ENCODE results near the gene UCHL5. TPM values are rescaled to one million over a fixed set of nuclear protein-coding genes. Genes with fewer than 3 reads are reported as not detected.

Gene UCHL5
- total and polyA plus RNA-seq, 5 donors, result 26.9 to 39.4 (median 34.4) TPM

DNA sequence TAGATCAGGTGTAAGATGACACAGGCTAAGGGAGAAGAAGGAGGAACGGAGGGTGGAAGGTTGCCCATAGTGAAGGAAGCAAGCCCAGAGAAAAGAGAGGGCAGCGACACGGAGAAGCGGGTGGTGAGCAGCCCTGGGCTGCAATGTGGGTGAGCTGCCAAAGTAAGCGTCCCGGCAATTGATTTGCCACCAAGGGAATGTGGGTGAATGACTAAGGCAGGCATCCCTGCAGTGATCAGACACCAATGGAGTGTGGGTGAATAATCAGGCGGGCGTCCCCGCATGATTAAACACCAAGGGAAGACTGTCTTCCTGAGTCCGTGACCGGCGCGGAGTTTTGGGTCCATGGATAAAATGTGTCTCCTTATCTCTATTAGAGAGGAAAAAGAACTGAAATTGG lies 79.6 kb downstream of the UCHL5 start:
- H3K27me3 ChIP-seq (ENCODE audit: control insufficient read depth, insufficient read depth), result no peaks in the 10 kb centered on the region
- intact Hi-C loops (cut with DNase I), result no loop called here

DNA sequence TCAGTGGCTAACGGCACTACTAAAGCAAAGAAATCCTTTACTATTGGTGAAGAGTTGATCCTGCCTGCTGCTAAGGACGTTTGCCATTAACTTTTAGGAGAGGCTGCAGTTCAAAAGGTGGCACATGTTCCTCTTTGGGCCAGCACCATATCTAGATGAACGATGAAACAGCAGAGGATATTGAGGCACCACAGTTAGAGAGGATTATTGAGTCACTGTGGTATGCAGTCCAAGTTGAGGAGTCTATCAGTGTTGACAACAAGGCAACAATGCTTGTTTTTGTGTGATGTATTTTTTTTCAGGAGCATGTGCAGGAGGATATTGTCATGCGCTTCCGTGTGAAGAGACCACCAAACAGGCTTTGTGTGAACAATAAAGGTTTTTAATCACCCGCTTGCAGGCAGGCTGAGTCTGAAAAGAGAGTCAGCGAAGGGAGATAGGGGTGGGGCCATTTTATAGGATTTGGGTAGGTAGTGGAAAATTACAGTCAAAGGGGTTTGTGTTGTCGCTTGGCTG lies 80.9 kb downstream of the UCHL5 start:
- 88% methylated on average over 8 of the region's 8 CpGs for WGBS
- ATAC-seq (no peak), DNase-seq (no peak)
- H3K27me3 ChIP-seq (ENCODE audit: control insufficient read depth, insufficient read depth), result no peaks in the 10 kb centered on the region
- no peaks in the 10 kb centered on the region for H3K9me3 ChIP-seq (ENCODE audit: control insufficient read depth, low read length)
- H3K4me3 ChIP-seq (ENCODE audit: low read length), result no peak overlapping the region
- H3K4me1 ChIP-seq (ENCODE audit: control insufficient read depth, insufficient read depth, low read length), result no peaks in the 10 kb centered on the region
- H3K27ac ChIP-seq (ENCODE audit: low read length), result no peak overlapping the region
- intact Hi-C loops (cut with DNase I), result no loop called here

More for the DNA sequence above, 79.6 kb downstream of the UCHL5 start:
- DNase-seq (no peak), ATAC-seq (no peak)
- Histone ChIP-seq H3K4me3 (ENCODE audit: low read length) (no peak overlapping the region), H3K4me1 (ENCODE audit: control insufficient read depth, insufficient read depth, low read length) (no peaks in the 10 kb centered on the region), H3K27ac (ENCODE audit: low read length) (no peak overlapping the region), H3K9me3 (ENCODE audit: control insufficient read depth, low read length) (no peaks in the 10 kb centered on the region)
- 98% methylated on average over 13 of the region's 13 CpGs for WGBS

DNA sequence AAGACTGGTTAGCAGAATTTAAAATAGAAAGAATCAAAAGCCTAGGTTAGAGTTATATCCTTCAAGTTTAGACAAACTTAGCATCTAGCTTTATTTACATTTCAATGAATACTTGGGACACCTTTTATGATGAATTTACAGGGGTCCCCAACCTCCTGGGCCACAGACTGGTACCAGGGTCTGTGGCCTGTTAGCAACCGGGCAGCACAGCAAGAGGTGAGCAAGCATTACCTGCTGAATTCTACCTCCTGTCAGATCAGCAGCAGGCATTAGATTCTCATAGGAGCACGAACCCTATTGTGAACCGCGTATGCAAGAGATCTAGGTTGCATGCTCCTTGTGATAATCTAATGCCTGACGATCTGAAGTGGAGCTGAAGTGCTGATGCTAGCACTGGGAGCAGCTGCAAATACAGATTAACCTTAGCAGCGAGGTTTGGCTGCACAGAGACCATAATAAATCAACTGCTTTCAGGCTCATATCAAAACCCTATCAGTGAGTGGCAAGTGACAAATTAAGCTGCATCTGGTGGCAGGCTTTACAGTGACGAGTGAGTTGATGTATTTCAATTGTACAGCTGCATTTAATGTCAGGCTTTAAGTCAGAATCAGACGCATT lies 82.0 kb downstream of the UCHL5 start:
- Histone ChIP-seq H3K27me3 (ENCODE audit: control insufficient read depth, insufficient read depth) (no peaks in the 10 kb centered on the region), H3K4me1 (ENCODE audit: control insufficient read depth, insufficient read depth, low read length) (no peaks in the 10 kb centered on the region), H3K9me3 (ENCODE audit: control insufficient read depth, low read length) (no peaks in the 10 kb centered on the region), H3K27ac (ENCODE audit: low read length) (no peak overlapping the region), H3K4me3 (ENCODE audit: low read length) (no peak overlapping the region)
- intact Hi-C loops (cut with DNase I), result no loop called here
- 55% methylated on average over 8 of the region's 8 CpGs for WGBS
- ATAC-seq (no peak), DNase-seq (no peak)

DNA sequence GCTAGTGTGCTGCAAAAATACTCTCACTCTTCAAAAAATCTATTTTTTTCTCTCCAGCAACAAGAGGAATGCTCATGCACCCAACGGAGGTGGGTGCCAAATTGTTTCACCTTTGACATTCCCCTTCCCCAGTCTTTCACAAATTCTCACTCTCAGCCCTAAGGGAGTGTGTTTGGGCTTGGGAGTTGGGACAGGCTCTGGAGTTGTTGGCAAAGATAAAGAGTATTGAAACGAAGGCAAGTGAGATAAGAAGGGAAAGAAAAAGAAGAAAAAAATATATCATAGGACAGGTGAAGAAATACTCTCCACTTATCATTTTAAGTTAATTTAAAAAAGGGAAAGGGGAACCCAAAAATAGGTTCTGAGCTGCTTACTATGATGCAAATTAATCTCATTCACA lies 82.6 kb downstream of the UCHL5 start:
- H3K27me3 ChIP-seq (ENCODE audit: control insufficient read depth, insufficient read depth), result no peaks in the 10 kb centered on the region
- no peak for ATAC-seq
- 17% methylated on average over 2 of the region's 2 CpGs for WGBS

DNA sequence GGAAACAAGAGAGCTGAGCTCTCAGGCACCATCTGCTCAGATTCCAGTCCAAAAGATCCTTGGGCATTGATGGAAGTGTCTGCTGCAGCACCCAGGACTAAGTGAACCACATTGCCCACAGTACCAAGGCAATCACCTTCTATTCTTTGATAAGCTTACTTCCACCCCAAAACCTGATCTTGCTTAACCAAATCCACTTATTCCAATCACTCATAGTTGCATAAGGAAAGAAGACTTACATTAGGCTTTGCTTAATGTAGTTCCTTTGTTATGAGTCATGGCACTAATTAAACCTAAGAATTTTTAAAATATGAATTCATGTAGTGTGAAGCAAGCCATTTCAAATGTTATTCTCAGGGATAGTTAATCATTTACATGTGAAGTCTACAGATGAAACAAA lies 84.5 kb downstream of the UCHL5 start:
- Histone ChIP-seq H3K9me3 (ENCODE audit: control insufficient read depth, low read length) (no peaks in the 10 kb centered on the region), H3K4me3 (ENCODE audit: low read length) (no peak overlapping the region), H3K27me3 (ENCODE audit: control insufficient read depth, insufficient read depth) (no peaks in the 10 kb centered on the region), H3K27ac (ENCODE audit: low read length) (no peak overlapping the region), H3K4me1 (ENCODE audit: control insufficient read depth, insufficient read depth, low read length) (no peaks in the 10 kb centered on the region)
- no peak for ATAC-seq
- no peak for DNase-seq
- intact Hi-C loops (cut with DNase I), result no loop called here

More for the DNA sequence above, 82.6 kb downstream of the UCHL5 start:
- H3K9me3 ChIP-seq (ENCODE audit: control insufficient read depth, low read length), result no peaks in the 10 kb centered on the region
- DNase-seq, result no peak
- H3K4me1 ChIP-seq (ENCODE audit: control insufficient read depth, insufficient read depth, low read length), result no peaks in the 10 kb centered on the region
- no peak overlapping the region for H3K27ac ChIP-seq (ENCODE audit: low read length)
- no peak overlapping the region for H3K4me3 ChIP-seq (ENCODE audit: low read length)
- intact Hi-C loops (cut with DNase I), result no loop called here

DNA sequence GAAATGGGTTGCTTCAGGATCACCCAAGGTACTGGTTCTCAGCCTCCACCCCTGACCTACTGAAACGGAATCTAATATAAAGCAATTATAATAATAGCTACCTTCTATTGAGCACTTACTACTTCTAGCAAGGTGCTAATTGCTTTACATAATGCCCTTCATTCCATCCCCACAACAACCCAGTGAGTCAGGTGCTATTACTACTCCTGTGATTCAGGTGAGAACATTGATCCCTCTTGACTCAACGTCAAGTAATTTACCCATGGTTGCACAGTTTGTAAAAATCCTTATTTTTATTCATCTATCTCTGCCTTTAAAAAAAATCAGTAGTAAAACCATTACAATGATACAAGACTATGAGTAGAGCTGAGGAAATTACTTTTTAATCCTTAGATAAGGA lies 85.2 kb downstream of the UCHL5 start:
- DNase-seq, result no peak
- WGBS, result 94% methylated on average over 2 of the region's 2 CpGs
- Histone ChIP-seq H3K4me1 (ENCODE audit: control insufficient read depth, insufficient read depth, low read length) (no peaks in the 10 kb centered on the region), H3K4me3 (ENCODE audit: low read length) (no peak overlapping the region), H3K27ac (ENCODE audit: low read length) (no peak overlapping the region), H3K27me3 (ENCODE audit: control insufficient read depth, insufficient read depth) (no peaks in the 10 kb centered on the region), H3K9me3 (ENCODE audit: control insufficient read depth, low read length) (no peaks in the 10 kb centered on the region)
- intact Hi-C loops (cut with DNase I), result no loop called here
- ATAC-seq, result no peak

- no peaks in the 10 kb centered on the region for H3K4me1 ChIP-seq (ENCODE audit: control insufficient read depth, insufficient read depth, low read length)
- no peaks in the 10 kb centered on the region for H3K27me3 ChIP-seq (ENCODE audit: control insufficient read depth, insufficient read depth)
- ATAC-seq, result no peak
- WGBS, result 99% methylated on average over 1 of the region's 1 CpG
- no peaks in the 10 kb centered on the region for H3K9me3 ChIP-seq (ENCODE audit: control insufficient read depth, low read length)
- no peak overlapping the region for H3K27ac ChIP-seq (ENCODE audit: low read length)
- intact Hi-C loops (cut with DNase I), result no loop called here
- DNase-seq, result no peak
- H3K4me3 ChIP-seq (ENCODE audit: low read length), result no peak overlapping the region
Measured at GRCh38 chr1:192973202-192973601, 86.0 kb downstream of the UCHL5 start.

- Histone ChIP-seq H3K4me3 (ENCODE audit: low read length) (no peak overlapping the region), H3K4me1 (ENCODE audit: control insufficient read depth, insufficient read depth, low read length) (no peaks in the 10 kb centered on the region), H3K27me3 (ENCODE audit: control insufficient read depth, insufficient read depth) (no peaks in the 10 kb centered on the region), H3K27ac (ENCODE audit: low read length) (no peak overlapping the region), H3K9me3 (ENCODE audit: control insufficient read depth, low read length) (no peaks in the 10 kb centered on the region)
- intact Hi-C loops (cut with DNase I), result no loop called here
- 98% methylated on average over 1 of the region's 1 CpG for WGBS
- DNase-seq (no peak), ATAC-seq (no peak)
Measured at GRCh38 chr1:192969091-192969490, 90.1 kb downstream of the UCHL5 start.

GRCh38 chr1:192968323-192968722 lies 90.8 kb downstream of the UCHL5 start:
- intact Hi-C loops (cut with DNase I), result no loop called here
- H3K4me1 ChIP-seq (ENCODE audit: control insufficient read depth, insufficient read depth, low read length), result no peaks in the 10 kb centered on the region
- H3K4me3 ChIP-seq (ENCODE audit: low read length), result no peak overlapping the region
- H3K27me3 ChIP-seq (ENCODE audit: control insufficient read depth, insufficient read depth), result no peaks in the 10 kb centered on the region
- H3K9me3 ChIP-seq (ENCODE audit: control insufficient read depth, low read length), result no peaks in the 10 kb centered on the region
- ATAC-seq, result no peak
- no peak for DNase-seq
- H3K27ac ChIP-seq (ENCODE audit: low read length), result no peak overlapping the region

DNA sequence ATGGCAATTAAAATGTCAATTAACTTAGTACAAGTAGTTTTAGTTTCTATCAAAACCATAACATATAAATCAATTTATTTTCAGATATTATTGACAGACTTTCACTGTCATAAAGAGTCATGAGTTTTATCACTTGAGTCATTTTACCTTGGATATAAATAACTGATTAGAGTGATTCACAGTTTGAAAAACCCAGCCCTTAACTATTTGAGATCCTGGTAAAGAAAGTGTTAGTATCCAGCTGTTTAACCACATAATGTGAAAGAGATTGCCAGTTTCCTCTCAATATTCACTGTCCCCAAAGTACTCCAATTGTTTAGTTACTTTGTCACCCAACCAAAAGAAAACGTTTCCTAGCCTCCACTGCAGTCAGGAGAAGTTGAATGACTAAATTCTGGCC lies 91.3 kb downstream of the UCHL5 start:
- no peak for ATAC-seq
- whole genome bisulfite sequencing, result 42% methylated on average over 1 of the region's 1 CpG
- H3K4me3 ChIP-seq (ENCODE audit: low read length), result no peak overlapping the region
- H3K9me3 ChIP-seq (ENCODE audit: control insufficient read depth, low read length), result no peaks in the 10 kb centered on the region
- no peak for DNase-seq
- H3K4me1 ChIP-seq (ENCODE audit: control insufficient read depth, insufficient read depth, low read length), result no peaks in the 10 kb centered on the region
- H3K27ac ChIP-seq (ENCODE audit: low read length), result no peak overlapping the region
- intact Hi-C loops (cut with DNase I), result no loop called here
- no peaks in the 10 kb centered on the region for H3K27me3 ChIP-seq (ENCODE audit: control insufficient read depth, insufficient read depth)

- Histone ChIP-seq H3K4me3 (ENCODE audit: low read length) (no peak overlapping the region), H3K4me1 (ENCODE audit: control insufficient read depth, insufficient read depth, low read length) (no peaks in the 10 kb centered on the region), H3K27me3 (ENCODE audit: control insufficient read depth, insufficient read depth) (no peaks in the 10 kb centered on the region), H3K9me3 (ENCODE audit: control insufficient read depth, low read length) (no peaks in the 10 kb centered on the region), H3K27ac (ENCODE audit: low read length) (no peak overlapping the region)
- DNase-seq (no peak), ATAC-seq (no peak)
- intact Hi-C loops (cut with DNase I), result no loop called here
- 72% methylated on average over 2 of the region's 2 CpGs for whole genome bisulfite sequencing
Measured at GRCh38 chr1:192967211-192967877, 91.8 kb downstream of the UCHL5 start.
